Cardiac muscle cell (in vitro differentiated cells and primary cell): ENCODE data around the gene RASSF7. TPM values are rescaled to one million over a fixed set of nuclear protein-coding genes. Genes with fewer than 3 reads are reported as not detected.

ENCODE experiments used
- DNase-seq, 2 donors: peaks; one replicate each; pipeline versions ENCODE4 v3.0.0 to v3.0.0-alpha.2; 2010 to 2017; ENCODE audit warnings: low read depth in 1 of 2, low spot score in 1 of 2
- H3K27ac ChIP-seq: fragments of 200-600 bp; sonication (generic); 2 replicates; pipeline ENCODE4 v1.5.1; 2016
- H3K27me3 ChIP-seq: fragments of 200-600 bp; sonication (generic); 2 replicates; pipeline ENCODE4 v1.6.0; 2016; ENCODE audit warnings: control low read depth
- H3K36me3 ChIP-seq: fragments of 200-600 bp; sonication (generic); 2 replicates; pipeline ENCODE4 v1.5.1; 2016; ENCODE audit warnings: control low read depth
- H3K4me1 ChIP-seq: fragments of 200-600 bp; sonication (generic); 2 replicates; pipeline ENCODE4 v1.8.1; 2017; ENCODE audit warnings: low read depth, mild to moderate bottlenecking, mixed run types
- H3K4me3 ChIP-seq: fragments of 200-600 bp; sonication (generic); 2 replicates; pipeline ENCODE4 v1.5.1; 2016; ENCODE audit warnings: mild to moderate bottlenecking
- H3K9me3 ChIP-seq: fragments of 200-600 bp; sonication (generic); 2 replicates; pipeline ENCODE4 v1.5.1; 2017; ENCODE audit warnings: low read depth, mild to moderate bottlenecking, control low read depth
- CTCF ChIP-seq: IDR thresholded peaks from 2 replicates; pipeline ENCODE4 v1.5.1; 2012; ENCODE audit warnings: low read depth, mild to moderate bottlenecking, low read length
- polyA plus RNA-seq: library from polyadenylated mRNA; unstranded; fragments of >200 nt; fragmentation: Nextera tagmentation; extraction: Ambion mirVana; gene quantifications from 2 replicates; pipeline ENCODE4 v1.2.1, GENCODE V29; 2016
- total RNA-seq: library from RNA; depleted of rRNA; stranded (reverse); fragments of >200 nt; gene quantifications from 2 replicates; pipeline ENCODE4 v1.2.3, GENCODE V29; 2016

The RASSF7 gene
- total and polyA plus RNA-seq, 2 experiments from 2014 or later = 49.5 to 66.7 TPM

- Histone ChIP-seq H3K27me3 (no peaks in the 10 kb centered on the region), H3K27ac (no peak overlapping the region), H3K4me1 (peaks cover 11% of the 10 kb centered on the region), H3K9me3 (no peaks in the 10 kb centered on the region), H3K4me3 (no peak overlapping the region), H3K36me3 (peaks cover 73% of the 10 kb centered on the region)
- DNase-seq = no peak
- TF ChIP-seq CTCF = no peak
Observed at GRCh38 chr11:608791-609251, 48.1 kb downstream of the RASSF7 start.

- no peak overlapping the region for H3K4me3 ChIP-seq
- peaks cover 71% of the 10 kb centered on the region for H3K36me3 ChIP-seq
- no peaks in the 10 kb centered on the region for H3K9me3 ChIP-seq
- H3K4me1 ChIP-seq = peaks cover 11% of the 10 kb centered on the region
- no peak overlapping the region for H3K27ac ChIP-seq
- DNase-seq = no peak
- no peaks in the 10 kb centered on the region for H3K27me3 ChIP-seq
- no peak for TF ChIP-seq CTCF
Observed at GRCh38 chr11:609341-609811, 48.6 kb downstream of the RASSF7 start.

- Histone ChIP-seq H3K9me3 (no peaks in the 10 kb centered on the region), H3K27me3 (no peaks in the 10 kb centered on the region), H3K27ac (no peak overlapping the region), H3K4me1 (peaks cover 11% of the 10 kb centered on the region), H3K4me3 (no peak overlapping the region), H3K36me3 (peaks cover 64% of the 10 kb centered on the region)
- TF ChIP-seq CTCF = no peak
- no peak for DNase-seq
Observed at GRCh38 chr11:610146-610801, 49.5 kb downstream of the RASSF7 start.

GRCh38 chr11:611001-611996, 50.5 kb downstream of the RASSF7 start:
- Histone ChIP-seq H3K9me3 (no peaks in the 10 kb centered on the region), H3K4me3 (no peak overlapping the region), H3K4me1 (peaks cover 14% of the 10 kb centered on the region), H3K27ac (no peak overlapping the region), H3K36me3 (peaks cover 54% of the 10 kb centered on the region), H3K27me3 (no peaks in the 10 kb centered on the region)
- TF ChIP-seq CTCF = no peak
- no peak for DNase-seq

- Histone ChIP-seq H3K27ac (peak overlapping the region; percentile 22), H3K36me3 (peaks cover 48% of the 10 kb centered on the region), H3K4me1 (peaks cover 15% of the 10 kb centered on the region), H3K4me3 (no peak overlapping the region), H3K9me3 (no peaks in the 10 kb centered on the region), H3K27me3 (no peaks in the 10 kb centered on the region)
- no peak for DNase-seq
- TF ChIP-seq CTCF = peak; percentile 13
Observed at GRCh38 chr11:612201-612960, 51.6 kb downstream of the RASSF7 start.
